Activated CD4-positive, alpha-beta T cell treated with anti-CD3 and anti-CD28 coated beads for 48 hours (primary cell): Measurements from ENCODE around the gene SPECC1.
"Not testable (repeated sequence)": the region's sequence is repeated elsewhere in the genome, so short reads cannot be mapped to it uniquely, and the experiment has no call there.

Experiments
- DNase-seq: peaks from one replicate; pipeline ENCODE4 v3.0.0-alpha.2; 2020

Gene SPECC1

GRCh38 chr17:20097330-20097729 lies 88.2 kb downstream of the SPECC1 start:
- DNase-seq: no peak

- DNase-seq: no peak
Observed at GRCh38 chr17:20098314-20098713, 89.2 kb downstream of the SPECC1 start.

GRCh38 chr17:20100806-20101205 lies 91.6 kb downstream of the SPECC1 start:
- DNase-seq: not testable (repeated sequence)

- DNase-seq: no peak
Observed at GRCh38 chr17:20103454-20104446, 94.6 kb downstream of the SPECC1 start.

- peak; percentile 8 for DNase-seq
Observed at GRCh38 chr17:20105539-20106280, 96.6 kb downstream of the SPECC1 start.

GRCh38 chr17:20106446-20106845 lies 97.3 kb downstream of the SPECC1 start:
- not testable (repeated sequence) for DNase-seq

- DNase-seq: no peak
Observed at GRCh38 chr17:20109076-20109475, 99.9 kb downstream of the SPECC1 start.

- DNase-seq: no peak
Observed at GRCh38 chr17:20111538-20111937, 102.4 kb downstream of the SPECC1 start.

- no peak for DNase-seq
Observed at GRCh38 chr17:20114466-20114865, 105.3 kb downstream of the SPECC1 start.

GRCh38 chr17:20116683-20117309 lies 107.6 kb downstream of the SPECC1 start:
- DNase-seq: peak; percentile 64

- DNase-seq: no peak
Observed at GRCh38 chr17:20118280-20118679, 109.1 kb downstream of the SPECC1 start.

- DNase-seq: no peak
Observed at GRCh38 chr17:20120836-20121235, 111.7 kb downstream of the SPECC1 start.

GRCh38 chr17:20121359-20122253 lies 112.4 kb downstream of the SPECC1 start:
- peak; percentile 80 for DNase-seq

- no peak for DNase-seq
Observed at GRCh38 chr17:20122254-20122879, 113.2 kb downstream of the SPECC1 start.

GRCh38 chr17:20123209-20123608 lies 114.0 kb downstream of the SPECC1 start:
- no peak for DNase-seq

- no peak for DNase-seq
Observed at GRCh38 chr17:20125724-20126123, 116.6 kb downstream of the SPECC1 start.

- no peak for DNase-seq
Observed at GRCh38 chr17:20127360-20128035, 118.3 kb downstream of the SPECC1 start.

- no peak for DNase-seq
Observed at GRCh38 chr17:20128036-20128667, 119.0 kb downstream of the SPECC1 start.

GRCh38 chr17:20133517-20133916 lies 124.4 kb downstream of the SPECC1 start:
- no peak for DNase-seq

GRCh38 chr17:20141198-20141972 lies 132.2 kb downstream of the SPECC1 start:
- DNase-seq: no peak
